IMR-90 (cell line): Measurements from ENCODE around the gene MYOCD. TPM values are rescaled to one million over a fixed set of nuclear protein-coding genes. Genes with fewer than 3 reads are reported as not detected.

ENCODE experiments used
- ATAC-seq: fragments of 200-7000 bp; cut with Tn5 transposase; 2 replicates; pipeline ENCODE4 v1.9.1; 2020; ENCODE audit warnings: low read depth, mild to moderate bottlenecking, moderate library complexity
- BruUV-seq: library from RNA; stranded (reverse); fragments of 400-500 nt; replicated peaks from 2 replicates; lab custom pipeline; 2021; lab: Mats Ljungman, UMichigan
- CTCF ChIA-PET: fragments of 300-600 bp; formaldehyde crosslinking; extraction: SDS; loops from one replicate; lab custom pipeline; 2021; ENCODE audit warnings: antibody characterized with exemption; lab: Yijun Ruan, JAX
- POLR2A ChIA-PET: fragments of 300-600 bp; sonication (Branson Sonifier 250); formaldehyde crosslinking; loops from one replicate; lab custom pipeline; 2022; ENCODE audit warnings: antibody characterized with exemption; ENCODE audit not compliant: unreplicated experiment; lab: Charles Lee
- DNase-seq: peaks from one replicate; pipeline ENCODE4 v3.0.0; 2013
- H2AFZ ChIP-seq: replicated peaks from 2 replicates; pipeline ENCODE3; 2013; ENCODE audit warnings: low read length, mild to moderate bottlenecking; ENCODE audit not compliant: poor library complexity
- H2AK5ac ChIP-seq: 2 replicates; pipeline ENCODE4 v1.6.1; 2013; ENCODE audit warnings: low read depth, low read length, inconsistent platforms
- H2AK9ac ChIP-seq: replicated peaks from 2 replicates; pipeline ENCODE3; 2013; ENCODE audit warnings: mild to moderate bottlenecking, low read depth, low read length, moderate library complexity; ENCODE audit not compliant: poor library complexity
- H2BK120ac ChIP-seq: 2 replicates; pipeline ENCODE4 v1.6.1; 2013; ENCODE audit warnings: low read depth, low read length, inconsistent platforms
- H2BK15ac ChIP-seq: 3 replicates; pipeline ENCODE4 v1.6.1; 2013; ENCODE audit warnings: low read depth, low read length, inconsistent platforms
- H2BK20ac ChIP-seq: 2 replicates; pipeline ENCODE4 v1.6.1; 2013; ENCODE audit warnings: low read depth, mild to moderate bottlenecking, inconsistent platforms, low read length, moderate library complexity
- H2BK5ac ChIP-seq: 2 replicates; pipeline ENCODE4 v1.6.1; 2013; ENCODE audit warnings: mild to moderate bottlenecking, low read depth, low read length, inconsistent platforms; ENCODE audit not compliant: poor library complexity, severe bottlenecking
- H3K14ac ChIP-seq: replicated peaks from 2 replicates; pipeline ENCODE4 v1.6.1; 2013; ENCODE audit warnings: low read depth, low read length, inconsistent platforms
- H3K18ac ChIP-seq: 2 replicates; pipeline ENCODE4 v1.6.1; 2013; ENCODE audit warnings: low read depth, low read length, control low read depth
- H3K23ac ChIP-seq: 2 replicates; pipeline ENCODE4 v1.6.1; 2013; ENCODE audit warnings: low read depth, low read length, inconsistent platforms
- H3K27ac ChIP-seq: 2 replicates; pipeline ENCODE4 v1.5.1; 2013; ENCODE audit warnings: mild to moderate bottlenecking, control low read depth, low read length; ENCODE audit not compliant: insufficient read depth
- H3K27me3 ChIP-seq: 2 replicates; pipeline ENCODE4 v1.6.1; 2013; ENCODE audit warnings: low read length; ENCODE audit not compliant: control insufficient read depth, insufficient read depth
- H3K36me3 ChIP-seq: 2 replicates; pipeline ENCODE4 v1.6.1; 2013; ENCODE audit warnings: low read length, mixed read lengths; ENCODE audit not compliant: control insufficient read depth, insufficient read depth
- H3K4ac ChIP-seq: 2 replicates; pipeline ENCODE4 v1.6.1; 2013; ENCODE audit warnings: low read depth, low read length, inconsistent platforms
- H3K4me1 ChIP-seq: 2 replicates; pipeline ENCODE4 v1.6.1; 2013; ENCODE audit warnings: low read length, mixed read lengths; ENCODE audit not compliant: control insufficient read depth, insufficient read depth
- H3K4me2 ChIP-seq: 2 replicates; pipeline ENCODE4 v1.6.1; 2013; ENCODE audit warnings: low read depth, mild to moderate bottlenecking, control low read depth, low read length, moderate library complexity
- H3K4me3 ChIP-seq: 2 replicates; pipeline ENCODE4 v1.5.1; 2013; ENCODE audit warnings: low read depth, mild to moderate bottlenecking, control low read depth, low read length, moderate library complexity; ENCODE audit not compliant: insufficient read depth
- H3K56ac ChIP-seq: 2 replicates; pipeline ENCODE4 v1.6.1; 2013; ENCODE audit warnings: low read length, inconsistent platforms; ENCODE audit not compliant: insufficient read depth; ENCODE audit errors: extremely low read depth
- H3K79me1 ChIP-seq, 2 experiments: 2 replicates each; pipeline ENCODE4 v1.6.1; 2013; ENCODE audit warnings: low read length in 2 of 2, inconsistent platforms in 1 of 2, low read depth in 1 of 2
- H3K9ac ChIP-seq: 2 replicates; pipeline ENCODE4 v1.6.1; 2013; ENCODE audit warnings: low read depth, low read length, control low read depth
- H3K9me1 ChIP-seq: 2 replicates; pipeline ENCODE4 v1.6.1; 2013; ENCODE audit warnings: low read length, inconsistent platforms; ENCODE audit not compliant: insufficient read depth
- H3K9me3 ChIP-seq: 2 replicates; pipeline ENCODE4 v1.6.1; 2013; ENCODE audit warnings: low read length; ENCODE audit not compliant: control insufficient read depth, insufficient read depth
- H4K20me1 ChIP-seq: 2 replicates; pipeline ENCODE4 v1.6.1; 2013; ENCODE audit warnings: low read length, inconsistent platforms; ENCODE audit not compliant: insufficient read depth
- H4K5ac ChIP-seq: 2 replicates; pipeline ENCODE4 v1.6.1; 2013; ENCODE audit warnings: mild to moderate bottlenecking, low read depth, low read length, control low read depth
- H4K8ac ChIP-seq, 2 experiments: 2 replicates each; pipeline ENCODE4 v1.6.1; 2013; ENCODE audit warnings: low read depth in 2 of 2, low read length in 2 of 2, control low read depth in 1 of 2, inconsistent platforms in 1 of 2
- H4K91ac ChIP-seq: 2 replicates; pipeline ENCODE4 v1.6.1; 2013; ENCODE audit warnings: low read depth, low read length, inconsistent platforms; ENCODE audit not compliant: insufficient read depth
- BHLHE40 ChIP-seq: fragments of 150-350 bp; IDR thresholded peaks from 2 replicates; pipeline ENCODE4 v1.6.1; 2016; ENCODE audit warnings: mild to moderate bottlenecking, low read depth, low read length
- CEBPB ChIP-seq: IDR thresholded peaks from 2 replicates; pipeline ENCODE4 v1.6.1; 2012; ENCODE audit warnings: low read depth, low read length, improper control_type of control experiment
- CHD1 ChIP-seq: IDR thresholded peaks from 2 replicates; pipeline ENCODE4 v1.6.1; 2012; ENCODE audit warnings: low read depth, low read length, improper control_type of control experiment
- FOS ChIP-seq: fragments of 150-350 bp; IDR thresholded peaks from 2 replicates; pipeline ENCODE4 v1.6.1; 2016; ENCODE audit warnings: low read depth, low read length
- MAFK ChIP-seq: IDR thresholded peaks from 2 replicates; pipeline ENCODE4 v1.6.1; 2012; ENCODE audit warnings: low read depth, low read length, improper control_type of control experiment
- MAZ ChIP-seq: IDR thresholded peaks from 2 replicates; pipeline ENCODE4 v1.6.1; 2012; ENCODE audit warnings: low read depth, mild to moderate bottlenecking, low read length, improper control_type of control experiment, moderate library complexity, borderline replicate concordance
- NFE2L2 ChIP-seq: fragments of 150-350 bp; IDR thresholded peaks from 2 replicates; pipeline ENCODE4 v1.6.1; 2016; ENCODE audit warnings: low read depth, mild to moderate bottlenecking, low read length
- RAD21 ChIP-seq: IDR thresholded peaks from 2 replicates; pipeline ENCODE4 v1.6.1; 2012; ENCODE audit warnings: low read length, improper control_type of control experiment
- RCOR1 ChIP-seq: IDR thresholded peaks from 2 replicates; pipeline ENCODE4 v1.6.1; 2012; ENCODE audit warnings: mild to moderate bottlenecking, low read length, improper control_type of control experiment; ENCODE audit not compliant: insufficient replicate concordance
- RFX5 ChIP-seq: IDR thresholded peaks from 2 replicates; pipeline ENCODE4 v1.8.0; 2012; ENCODE audit warnings: low read depth, mild to moderate bottlenecking, low read length, moderate library complexity
- SMC3 ChIP-seq: fragments of 150-350 bp; IDR thresholded peaks from 2 replicates; pipeline ENCODE4 v1.6.1; 2016; ENCODE audit warnings: low read depth, mild to moderate bottlenecking, antibody characterized with exemption, low read length, moderate library complexity
- WGBS, 2 experiments: methylation state at CpG; one replicate each; pipeline versions ENCODE4 v1.1.5 to v1.1.7; 2013; ENCODE audit warnings: missing lambda C conversion rate in 2 of 2; ENCODE audit not compliant: insufficient read length in 1 of 2; ENCODE audit errors: extremely low coverage in 2 of 2; 5-methylcytosine and 5-hydroxymethylcytosine counted together
- dilution Hi-C: fragments of 300-500 bp; cut with HindIII; formaldehyde crosslinking; loops from one replicate; pipeline ENCODE4 v1.14.3; 2018; ENCODE audit warnings: low sequenced_read_pairs; ENCODE audit not compliant: unreplicated experiment
- in situ Hi-C: fragments of 300-500 bp; cut with MboI; formaldehyde crosslinking; loops from 3 replicates; pipeline ENCODE4 v1.14.3; 2019; ENCODE audit warnings: low sequenced_read_pairs, inconsistent platforms, mixed read lengths
- intact Hi-C: fragments of 100-400 bp; cut with micrococcal nuclease; formaldehyde crosslinking; loops from 2 replicates; pipeline ENCODE4 v1.10.0; 2022
- polyA plus RNA-seq, 3 experiments: library from polyadenylated mRNA; depleted of rRNA; stranded (reverse); fragments of >200 nt; gene quantifications; 2 replicates each; pipeline ENCODE4 v1.2.3, GENCODE V29; 2012; ENCODE audit warnings: low replicate concordance in 1 of 3
- total RNA-seq: library from RNA; depleted of rRNA; stranded (reverse); fragments of >200 nt; gene quantifications from 2 replicates; pipeline ENCODE4 v1.2.3, GENCODE V29; 2012
- TF ChIP-seq, protein P1 (sequence below): conservative IDR thresholded peaks from 2 replicates; pipeline ENCODE4 v1.5.1; 2012; ENCODE audit warnings: mild to moderate bottlenecking, low read depth, low read length, improper control_type of control experiment
- TF ChIP-seq, protein P2 (sequence below): fragments of 150-350 bp; IDR thresholded peaks from 2 replicates; pipeline ENCODE4 v1.6.1; 2016; ENCODE audit warnings: low read depth, mild to moderate bottlenecking, low read length, moderate library complexity, borderline replicate concordance

The MYOCD gene
- total and polyA plus RNA-seq, 2 of the 4 experiments (the other 2 are of a cell fraction), result 10.6 to 20.1 TPM

DNA sequence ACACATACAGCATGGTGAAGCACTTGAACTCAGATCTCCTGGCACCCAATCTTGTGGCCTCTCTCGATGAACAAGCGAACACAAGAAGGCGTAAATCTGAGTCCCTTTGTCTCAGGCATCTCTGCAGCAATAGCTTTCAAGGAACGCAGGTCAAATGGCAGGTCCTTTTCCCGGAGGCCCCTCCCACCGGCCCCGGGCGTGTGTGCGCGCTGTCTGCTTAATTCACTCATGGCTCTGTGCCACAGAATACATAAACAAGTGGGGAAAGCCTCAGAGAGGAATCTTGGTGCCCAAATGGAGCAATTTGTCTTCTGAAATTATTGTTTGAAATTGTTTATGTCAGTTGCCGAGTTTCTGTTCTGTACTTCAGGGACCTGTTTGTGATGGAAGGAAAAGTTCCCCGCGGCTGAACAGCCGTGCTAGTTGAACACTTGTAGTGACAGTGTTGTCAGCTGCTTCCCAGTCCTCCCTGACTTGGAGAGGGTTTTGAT lies 14.8 kb downstream of the MYOCD start:
- H2BK20ac ChIP-seq, result no peak overlapping the region
- H3K27ac ChIP-seq, result no peak overlapping the region
- H3K79me1 ChIP-seq, result peaks cover 40 to 46% of the 10 kb centered on the region in 2 experiments
- H2AK5ac ChIP-seq, result no peak overlapping the region; the same call in 1 of the 2 replicates
- 0 out of 2 replicates have a peak, but pooled peaks cover 4% of the 10 kb centered on the region for H4K20me1 ChIP-seq
- in situ Hi-C loops (no loop called here), intact Hi-C loops (no loop called here), dilution Hi-C loops (no loop called here)
- H2AK9ac ChIP-seq, result no peak overlapping the region
- no peak overlapping the region for H2BK120ac ChIP-seq
- H3K56ac ChIP-seq, result no peak overlapping the region
- no peak overlapping the region for H3K4ac ChIP-seq
- WGBS, 2 experiments, result 20% methylated on average over 1 of the region's 14 CpGs; no CpG with 5 or more reads in 1 of the 2 experiments
- peak overlapping the region; percentile 25; the same call in 1 of the 3 replicates for H2BK15ac ChIP-seq
- ChIA-PET POLR2A (no interaction called here), CTCF (no interaction called here)
- peaks cover 8% of the 10 kb centered on the region for H3K4me1 ChIP-seq
- H3K9me1 ChIP-seq, result peaks cover 12% of the 10 kb centered on the region
- H3K4me2 ChIP-seq, result peak overlapping the region; percentile 67
- no peaks in the 10 kb centered on the region for H3K9me3 ChIP-seq
- no peaks in the 10 kb centered on the region; the same call in 1 of the 2 replicates for H3K36me3 ChIP-seq
- peak overlapping the region; percentile 62 for H3K14ac ChIP-seq
- ATAC-seq, result peak; percentile 75
- BruUV-seq, result no TSS peak
- no peaks in the 10 kb centered on the region for H3K27me3 ChIP-seq
- peak overlapping the region; percentile 11; the same call in 1 of the 2 replicates for H3K18ac ChIP-seq
- no peak overlapping the region for H4K5ac ChIP-seq
- DNase-seq, result peak; percentile 34
- peak overlapping the region; percentile 66; the same call in 1 of the 2 replicates for H3K23ac ChIP-seq
- TF ChIP-seq MAFK (no peak), MAZ (no peak), CEBPB (no peak), RFX5 (no peak), NFE2L2 (no peak), RCOR1 (no peak), RAD21 (no peak), FOS (no peak), BHLHE40 (no peak), SMC3 (no peak), CHD1 (no peak)
- TF ChIP-seq, protein P1, sequence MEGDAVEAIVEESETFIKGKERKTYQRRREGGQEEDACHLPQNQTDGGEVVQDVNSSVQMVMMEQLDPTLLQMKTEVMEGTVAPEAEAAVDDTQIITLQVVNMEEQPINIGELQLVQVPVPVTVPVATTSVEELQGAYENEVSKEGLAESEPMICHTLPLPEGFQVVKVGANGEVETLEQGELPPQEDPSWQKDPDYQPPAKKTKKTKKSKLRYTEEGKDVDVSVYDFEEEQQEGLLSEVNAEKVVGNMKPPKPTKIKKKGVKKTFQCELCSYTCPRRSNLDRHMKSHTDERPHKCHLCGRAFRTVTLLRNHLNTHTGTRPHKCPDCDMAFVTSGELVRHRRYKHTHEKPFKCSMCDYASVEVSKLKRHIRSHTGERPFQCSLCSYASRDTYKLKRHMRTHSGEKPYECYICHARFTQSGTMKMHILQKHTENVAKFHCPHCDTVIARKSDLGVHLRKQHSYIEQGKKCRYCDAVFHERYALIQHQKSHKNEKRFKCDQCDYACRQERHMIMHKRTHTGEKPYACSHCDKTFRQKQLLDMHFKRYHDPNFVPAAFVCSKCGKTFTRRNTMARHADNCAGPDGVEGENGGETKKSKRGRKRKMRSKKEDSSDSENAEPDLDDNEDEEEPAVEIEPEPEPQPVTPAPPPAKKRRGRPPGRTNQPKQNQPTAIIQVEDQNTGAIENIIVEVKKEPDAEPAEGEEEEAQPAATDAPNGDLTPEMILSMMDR, result no peak
- TF ChIP-seq, protein P2, sequence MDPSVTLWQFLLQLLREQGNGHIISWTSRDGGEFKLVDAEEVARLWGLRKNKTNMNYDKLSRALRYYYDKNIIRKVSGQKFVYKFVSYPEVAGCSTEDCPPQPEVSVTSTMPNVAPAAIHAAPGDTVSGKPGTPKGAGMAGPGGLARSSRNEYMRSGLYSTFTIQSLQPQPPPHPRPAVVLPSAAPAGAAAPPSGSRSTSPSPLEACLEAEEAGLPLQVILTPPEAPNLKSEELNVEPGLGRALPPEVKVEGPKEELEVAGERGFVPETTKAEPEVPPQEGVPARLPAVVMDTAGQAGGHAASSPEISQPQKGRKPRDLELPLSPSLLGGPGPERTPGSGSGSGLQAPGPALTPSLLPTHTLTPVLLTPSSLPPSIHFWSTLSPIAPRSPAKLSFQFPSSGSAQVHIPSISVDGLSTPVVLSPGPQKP, result no peak
- H2AFZ ChIP-seq, result peak overlapping the region; percentile 69
- peak overlapping the region in 1 of 2 experiments; percentile 52; a peak in 1 of 4 replicates for H4K8ac ChIP-seq
- H4K91ac ChIP-seq, result no peak overlapping the region
- H3K4me3 ChIP-seq, result peak overlapping the region; percentile 3; the same call in 1 of the 2 replicates
- H3K9ac ChIP-seq, result no peak overlapping the region
- H2BK5ac ChIP-seq, result no peak overlapping the region
